Lung (tissue), 12 donors: Measurements from ENCODE around the gene NXNL2. TPM values are rescaled to one million over a fixed set of nuclear protein-coding genes. Genes with fewer than 3 reads are reported as not detected.

Experiments
- ATAC-seq: fragments of 200-7000 bp; cut with Tn5 transposase; one replicate; pipeline ENCODE4 v1.9.1; 2020; ENCODE audit warnings: moderate number of reproducible peaks; ENCODE audit not compliant: insufficient read depth, low FRiP score
- DNase-seq, 3 donors: peaks; one replicate each; pipeline ENCODE4 v3.0.0-alpha.2; 2013 to 2017
- H3K27ac ChIP-seq, 2 donors: one replicate each; pipeline ENCODE4 v1.5.1; 2013; ENCODE audit warnings: mild to moderate bottlenecking in 2 of 2, moderate library complexity in 2 of 2, control low read depth in 1 of 2, inconsistent platforms in 1 of 2, low read depth in 1 of 2, low read length in 1 of 2
- H3K27me3 ChIP-seq, 3 donors: one replicate each; pipeline ENCODE4 v1.5.1; 2013; ENCODE audit warnings: low read length in 2 of 3; ENCODE audit not compliant: control insufficient read depth in 3 of 3, insufficient read depth in 3 of 3
- H3K36me3 ChIP-seq, 4 donors: one replicate each; pipeline ENCODE4 v1.5.1; 2013; ENCODE audit warnings: low read length in 4 of 4, mild to moderate bottlenecking in 1 of 4, moderate library complexity in 1 of 4; ENCODE audit not compliant: control insufficient read depth in 4 of 4, insufficient read depth in 4 of 4
- H3K4me1 ChIP-seq, 5 donors: one replicate each; pipeline ENCODE4 v1.5.1; 2013; ENCODE audit warnings: low read length in 5 of 5, mild to moderate bottlenecking in 2 of 5, moderate library complexity in 1 of 5; ENCODE audit not compliant: control insufficient read depth in 5 of 5, insufficient read depth in 5 of 5
- H3K4me3 ChIP-seq: one replicate; pipeline ENCODE4 v1.5.1; 2013; ENCODE audit warnings: mild to moderate bottlenecking, control low read depth, moderate library complexity
- H3K9ac ChIP-seq, 2 donors: one replicate each; pipeline ENCODE4 v1.5.1; 2013; ENCODE audit warnings: low read length in 2 of 2, control low read depth in 1 of 2; ENCODE audit not compliant: insufficient read depth in 1 of 2
- H3K9me3 ChIP-seq, 4 donors: one replicate each; pipeline ENCODE4 v1.5.1; 2013; ENCODE audit warnings: low read length in 3 of 4, mild to moderate bottlenecking in 1 of 4, moderate library complexity in 1 of 4; ENCODE audit not compliant: control insufficient read depth in 4 of 4, insufficient read depth in 3 of 4
- CTCF ChIP-seq: IDR thresholded peaks from 2 replicates; pipeline ENCODE4 v1.5.1; 2012; ENCODE audit warnings: mild to moderate bottlenecking; ENCODE audit errors: control extremely low read depth, extremely low read depth
- WGBS, 2 donors: extraction: QIAGEN DNeasy Blood & Tissue Kit; methylation state at CpG; one replicate each; pipeline ENCODE4 v1.1.7; 2013; 5-methylcytosine and 5-hydroxymethylcytosine counted together
- polyA plus RNA-seq, 2 donors: library from polyadenylated mRNA; stranded (reverse); fragments of 200-250 nt; gene quantifications; one replicate each; pipeline ENCODE4 v1.2.1, GENCODE V29; 2013
- total RNA-seq, 2 donors: library from RNA; depleted of rRNA in 1 of 2; stranded (reverse); fragments of >200 nt in 1 of 2; gene quantifications; one replicate each; pipeline ENCODE4 v1.2.1, GENCODE V29; 2014 to 2021
- donor health status: control.
- donor health status: control.
- donor health status: Bipolar disorder and iron deficiency.
- donor health status: healthy.
- donor health status: DM: yes; HTN: yes; CAD: no.

The NXNL2 gene
- total and polyA plus RNA-seq, 4 donors: 0.09 to 0.91 (median 0.43) TPM

- no peak for TF ChIP-seq CTCF
- H3K9me3 ChIP-seq: no peaks in the 10 kb centered on the region
- H3K36me3 ChIP-seq: no peaks in the 10 kb centered on the region
- WGBS, 2 donors: 84 to 88% methylated on average over 5 of the region's 5 CpGs
- ATAC-seq (no peak), DNase-seq (peak in 1 of 3 donors; percentile 22)
- peaks cover 0 to 10% (median 0%) of the 10 kb centered on the region in 5 donors for H3K4me1 ChIP-seq
- H3K27ac ChIP-seq: no peak overlapping the region
- H3K27me3 ChIP-seq: no peaks in the 10 kb centered on the region
- no peak overlapping the region for H3K4me3 ChIP-seq
- no peak overlapping the region for H3K9ac ChIP-seq
Observed at GRCh38 chr9:88580961-88581360, 46.0 kb downstream of the NXNL2 start.

DNA sequence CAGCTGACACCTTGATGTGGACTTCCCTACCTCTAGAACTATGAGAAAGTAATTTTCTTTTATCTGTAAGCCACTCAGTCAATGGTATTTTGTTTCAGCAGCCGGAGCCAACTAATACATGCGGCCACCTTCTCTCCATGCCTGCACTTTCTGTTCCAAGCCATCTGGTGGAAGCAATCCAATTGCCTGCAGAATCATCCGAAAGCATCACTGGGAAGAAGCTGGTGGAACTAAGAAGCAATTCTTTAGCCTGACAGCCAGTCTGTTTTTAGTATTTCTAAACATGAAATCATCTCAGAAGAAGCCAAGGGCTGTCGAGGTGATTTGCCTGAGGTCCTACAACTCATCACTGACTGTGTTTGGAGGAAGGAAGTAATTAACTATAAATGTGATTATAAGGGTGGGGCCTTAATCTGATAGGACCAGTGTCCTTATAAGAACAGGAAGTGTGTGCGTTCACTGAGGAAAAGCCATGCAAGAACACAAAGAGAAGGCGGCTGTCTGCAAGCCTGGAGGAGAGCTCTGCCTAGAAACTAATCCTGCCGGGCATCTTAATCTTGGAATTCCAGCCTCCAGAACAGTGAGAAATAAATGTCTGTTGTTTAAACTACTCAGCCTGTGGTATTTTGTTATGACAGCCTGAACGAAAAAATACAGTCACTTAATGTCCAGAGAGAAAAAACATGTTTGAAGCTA, 49.1 kb downstream of the NXNL2 start:
- no peaks in the 10 kb centered on the region for H3K36me3 ChIP-seq
- H3K9ac ChIP-seq: no peak overlapping the region
- H3K27me3 ChIP-seq: no peaks in the 10 kb centered on the region
- 38 to 40% methylated on average over 8 of the region's 8 CpGs for WGBS, 2 donors
- ATAC-seq: no peak
- peaks cover 0 to 10% (median 2%) of the 10 kb centered on the region in 5 donors for H3K4me1 ChIP-seq
- TF ChIP-seq CTCF: no peak
- no peak overlapping the region for H3K27ac ChIP-seq
- H3K9me3 ChIP-seq: no peaks in the 10 kb centered on the region
- peak in 2 of 3 donors; percentile 42 to 44 for DNase-seq
- no peak overlapping the region for H3K4me3 ChIP-seq

- H3K4me3 ChIP-seq: no peak overlapping the region
- no peaks in the 10 kb centered on the region for H3K36me3 ChIP-seq
- H3K27me3 ChIP-seq: no peaks in the 10 kb centered on the region
- no peaks in the 10 kb centered on the region for H3K9me3 ChIP-seq
- 68 to 88% methylated on average over 1 of the region's 1 CpG for WGBS, 2 donors
- ATAC-seq: no peak
- no peak overlapping the region for H3K27ac ChIP-seq
- H3K4me1 ChIP-seq: peaks cover 0 to 10% (median 2%) of the 10 kb centered on the region in 5 donors
- peak in 2 of 3 donors; percentile 64 to 71 for DNase-seq
- no peak for TF ChIP-seq CTCF
- no peak overlapping the region for H3K9ac ChIP-seq
Observed at GRCh38 chr9:88585426-88585825, 50.4 kb downstream of the NXNL2 start.
